Measurements from ENCODE around the gene CFAP20DC.

- TF ChIP-seq CTCF (IDR thresholded peaks at IDR 0.05) (no peak), POLR2A (IDR thresholded peaks at IDR 0.05) (no peak)
Observed at GRCh38 chr3:59093521-59093920, 43.7 kb upstream of the CFAP20DC start.
